Stimulated activated effector memory CD8-positive, alpha-beta T cell treated with anti-CD3 and anti-CD28 coated beads, Interleukin-12 subunit alpha, Interleukin-12 subunit beta, amount 100 ng/mL, for 72 hours (primary cell): ENCODE results near the gene PEPD.

Experiments used
- ATAC-seq: fragments of 150-1000 bp; cut with Tn5 transposase; 2 replicates; pipeline ENCODE4 v1.10.0; 2021
- DNase-seq, 2 donors: peaks; one replicate each; pipeline ENCODE4 v3.0.0; 2021 to 2022; ENCODE audit warnings: low spot score in 2 of 2
- H3K27ac Mint-ChIP-seq: one replicate; pipeline ENCODE4 v1.8.0; 2022; ENCODE audit warnings: mild to moderate bottlenecking, mixed read lengths
- H3K36me3 Mint-ChIP-seq: one replicate; pipeline ENCODE4 v1.8.0; 2022; ENCODE audit warnings: mild to moderate bottlenecking, mixed read lengths
- H3K4me1 Mint-ChIP-seq: one replicate; pipeline ENCODE4 v1.8.0; 2022; ENCODE audit warnings: mixed read lengths
- H3K4me3 Mint-ChIP-seq: one replicate; pipeline ENCODE4 v1.8.0; 2022; ENCODE audit warnings: mild to moderate bottlenecking, mixed read lengths
- H3K9me3 Mint-ChIP-seq: one replicate; pipeline ENCODE4 v1.8.0; 2022; ENCODE audit warnings: mixed read lengths

PEPD gene

GRCh38 chr19:33553530-33554310 lies 32.1 kb upstream of the PEPD start:
- Mint-ChIP-seq H3K9me3 (no peaks in the 10 kb centered on the region), H3K4me3 (no peak overlapping the region), H3K4me1 (no peaks in the 10 kb centered on the region), H3K27ac (no peak overlapping the region), H3K36me3 (no peaks in the 10 kb centered on the region)
- DNase-seq: no peak
- no peak for ATAC-seq

- Mint-ChIP-seq H3K4me1 (no peaks in the 10 kb centered on the region), H3K27ac (no peak overlapping the region), H3K4me3 (no peak overlapping the region), H3K9me3 (no peaks in the 10 kb centered on the region), H3K36me3 (no peaks in the 10 kb centered on the region)
- no peak for DNase-seq
- ATAC-seq: no peak
These were observed 31.3 kb upstream of the PEPD start for GRCh38 chr19:33552928-33553279.

GRCh38 chr19:33552191-33552927 lies 30.8 kb upstream of the PEPD start:
- Mint-ChIP-seq H3K4me3 (no peak overlapping the region), H3K36me3 (no peaks in the 10 kb centered on the region), H3K4me1 (no peaks in the 10 kb centered on the region), H3K27ac (no peak overlapping the region), H3K9me3 (no peaks in the 10 kb centered on the region)
- ATAC-seq: no peak
- DNase-seq: no peak

DNA sequence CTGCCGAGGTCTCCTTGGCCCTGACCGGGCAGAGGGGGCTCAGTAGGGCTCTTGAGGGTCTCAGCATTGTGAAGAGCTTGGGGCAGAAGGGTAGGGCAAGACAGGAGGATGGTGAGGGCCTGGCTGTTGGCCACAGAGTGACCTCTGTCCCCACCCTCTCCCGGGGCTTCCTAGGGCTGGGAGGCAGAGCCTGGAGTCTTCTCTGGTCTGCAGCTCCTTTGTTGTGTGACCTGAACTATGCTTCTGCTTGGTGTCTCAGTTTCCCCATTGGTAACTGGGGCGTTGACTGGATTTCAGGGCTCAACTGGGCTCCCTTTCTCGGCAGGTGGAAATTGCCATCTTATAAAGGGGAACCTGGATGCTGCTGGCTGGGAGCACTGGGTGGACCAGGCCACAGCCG lies 30.1 kb upstream of the PEPD start:
- no peak overlapping the region for H3K27ac Mint-ChIP-seq
- no peaks in the 10 kb centered on the region for H3K9me3 Mint-ChIP-seq

GRCh38 chr19:33550768-33551167 lies 29.2 kb upstream of the PEPD start:
- H3K9me3 Mint-ChIP-seq: no peaks in the 10 kb centered on the region
- no peaks in the 10 kb centered on the region for H3K36me3 Mint-ChIP-seq
- no peak overlapping the region for H3K27ac Mint-ChIP-seq
- H3K4me1 Mint-ChIP-seq: no peaks in the 10 kb centered on the region
- no peak for ATAC-seq
- no peak for DNase-seq
- no peak overlapping the region for H3K4me3 Mint-ChIP-seq

More for the DNA sequence above, 30.1 kb upstream of the PEPD start:
- H3K4me3 Mint-ChIP-seq: no peak overlapping the region
- H3K4me1 Mint-ChIP-seq: no peaks in the 10 kb centered on the region
- no peak for ATAC-seq
- DNase-seq: no peak
- H3K36me3 Mint-ChIP-seq: no peaks in the 10 kb centered on the region

- Mint-ChIP-seq H3K4me1 (no peaks in the 10 kb centered on the region), H3K27ac (no peak overlapping the region), H3K9me3 (no peaks in the 10 kb centered on the region), H3K4me3 (no peak overlapping the region), H3K36me3 (no peaks in the 10 kb centered on the region)
- ATAC-seq (no peak), DNase-seq (no peak)
These were observed 26.1 kb upstream of the PEPD start for GRCh38 chr19:33547676-33548075.

DNA sequence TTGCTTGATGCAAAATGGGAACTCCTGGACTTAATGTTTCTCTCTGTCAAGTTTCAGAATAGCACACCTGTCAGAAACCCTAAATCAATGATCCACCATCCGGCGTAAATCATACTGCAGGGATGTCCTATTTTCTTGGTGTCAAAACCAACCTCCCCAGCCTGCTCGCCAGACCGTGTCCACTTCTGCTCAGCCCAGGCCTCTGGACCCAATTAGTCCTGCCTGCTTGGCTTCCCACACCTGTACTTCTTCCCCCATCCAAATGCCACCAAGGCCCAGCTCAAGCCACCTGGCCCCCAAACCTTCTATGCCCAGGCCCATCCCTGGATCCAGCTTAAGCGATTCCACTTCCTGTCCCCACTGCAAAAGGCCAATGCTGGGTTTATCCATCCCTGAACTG lies 25.1 kb upstream of the PEPD start:
- DNase-seq (no peak), ATAC-seq (no peak)
- Mint-ChIP-seq H3K27ac (no peak overlapping the region), H3K36me3 (no peaks in the 10 kb centered on the region), H3K9me3 (no peaks in the 10 kb centered on the region), H3K4me1 (no peaks in the 10 kb centered on the region), H3K4me3 (no peak overlapping the region)

DNA sequence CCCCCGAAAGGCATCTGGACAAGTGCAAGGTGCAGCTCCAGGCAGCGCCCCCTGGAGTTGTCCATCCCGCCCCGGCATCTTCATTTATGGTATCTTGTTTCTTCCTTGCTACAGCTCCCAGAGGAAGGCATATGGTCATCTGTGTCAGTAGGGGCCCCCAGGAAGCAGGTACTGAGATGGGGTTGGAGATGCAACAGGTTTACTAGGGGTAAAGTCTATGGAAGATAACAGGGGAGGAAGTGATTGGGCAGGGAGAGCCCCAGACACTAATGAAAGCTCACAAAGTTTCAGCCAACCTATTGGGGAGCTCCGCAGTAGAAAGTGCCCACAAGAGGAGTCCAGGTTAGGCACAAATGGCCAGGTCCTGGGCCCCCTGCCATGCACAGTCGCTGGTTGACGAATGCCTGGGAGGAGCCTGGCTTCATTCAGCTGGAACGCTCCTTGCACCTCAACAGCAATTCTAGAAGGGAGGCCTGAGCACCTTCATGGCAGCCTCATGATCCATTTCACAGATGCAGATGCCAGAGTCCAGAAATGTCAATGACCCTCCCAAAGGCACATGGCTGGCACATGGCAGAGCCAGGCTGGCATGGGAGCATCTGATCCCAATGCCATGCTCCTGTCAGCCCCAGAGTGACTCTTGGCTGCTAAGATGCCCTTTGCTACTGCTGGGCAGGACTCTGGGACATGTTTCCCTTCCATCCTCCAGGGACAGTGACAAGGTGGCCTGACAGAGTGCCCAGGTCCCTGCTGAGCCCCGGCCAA lies 23.8 kb upstream of the PEPD start:
- DNase-seq: no peak
- Mint-ChIP-seq H3K27ac (no peak overlapping the region), H3K9me3 (no peaks in the 10 kb centered on the region), H3K4me3 (no peak overlapping the region), H3K36me3 (no peaks in the 10 kb centered on the region), H3K4me1 (no peaks in the 10 kb centered on the region)
- ATAC-seq: no peak

DNA sequence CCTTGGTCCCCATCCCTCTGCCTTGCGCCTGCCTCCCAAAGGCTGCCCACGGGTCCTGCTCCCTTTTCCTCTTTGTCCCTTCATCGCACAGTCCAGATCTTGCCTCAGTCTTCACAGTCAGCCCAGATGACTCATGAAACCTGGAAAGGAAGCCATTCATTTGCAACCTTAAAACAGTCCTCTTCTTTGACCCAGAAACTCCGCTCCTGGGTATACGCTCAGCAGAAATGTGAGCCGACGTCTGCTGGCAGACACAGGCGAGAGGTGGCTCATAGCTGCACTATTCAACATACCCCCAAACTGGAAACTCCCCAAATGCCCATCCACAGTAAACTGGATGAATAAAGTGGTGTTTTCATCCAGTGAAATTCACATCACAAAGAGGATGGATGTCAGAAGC lies 13.6 kb upstream of the PEPD start:
- ATAC-seq (no peak), DNase-seq (no peak)
- Mint-ChIP-seq H3K4me3 (no peak overlapping the region), H3K9me3 (no peaks in the 10 kb centered on the region), H3K27ac (no peak overlapping the region), H3K36me3 (no peaks in the 10 kb centered on the region), H3K4me1 (no peaks in the 10 kb centered on the region)

DNA sequence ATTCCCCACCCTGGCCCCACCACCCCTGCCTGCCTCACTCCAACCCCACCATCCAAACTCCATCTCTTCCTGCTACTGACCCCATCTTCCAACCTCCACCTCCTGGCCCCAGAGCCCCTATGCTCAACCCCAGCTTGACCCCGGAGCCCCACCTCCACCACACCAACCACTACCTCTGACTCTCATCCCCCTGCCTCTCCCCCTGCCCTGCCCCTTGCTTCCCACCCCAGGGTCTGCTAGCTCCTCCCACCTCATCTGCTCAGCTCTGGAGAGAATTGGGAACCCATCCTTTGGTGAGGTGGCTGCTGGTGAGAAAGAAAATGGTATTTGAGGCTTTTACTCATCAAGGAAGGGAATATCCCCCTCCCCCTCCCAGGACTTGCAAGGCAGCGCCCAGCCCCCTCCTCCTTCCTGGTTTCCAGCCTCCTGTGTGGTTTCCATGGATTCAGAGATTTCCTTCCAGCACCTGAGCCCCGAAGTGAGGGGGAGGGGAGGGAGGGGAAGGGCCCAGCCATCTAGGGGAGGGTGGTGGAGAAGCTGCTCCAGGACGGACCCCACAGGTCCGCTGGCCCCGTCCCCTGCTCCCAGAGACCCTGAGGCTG lies 11.4 kb upstream of the PEPD start:
- ATAC-seq: no peak
- H3K36me3 Mint-ChIP-seq: no peaks in the 10 kb centered on the region
- no peak overlapping the region for H3K4me3 Mint-ChIP-seq
- DNase-seq: no peak
- H3K4me1 Mint-ChIP-seq: no peaks in the 10 kb centered on the region
- H3K9me3 Mint-ChIP-seq: no peaks in the 10 kb centered on the region
- H3K27ac Mint-ChIP-seq: no peak overlapping the region

GRCh38 chr19:33530842-33531241 lies 9.3 kb upstream of the PEPD start:
- Mint-ChIP-seq H3K27ac (no peak overlapping the region), H3K4me1 (no peaks in the 10 kb centered on the region), H3K4me3 (no peak overlapping the region), H3K9me3 (no peaks in the 10 kb centered on the region), H3K36me3 (no peaks in the 10 kb centered on the region)
- ATAC-seq: no peak
- no peak for DNase-seq

DNA sequence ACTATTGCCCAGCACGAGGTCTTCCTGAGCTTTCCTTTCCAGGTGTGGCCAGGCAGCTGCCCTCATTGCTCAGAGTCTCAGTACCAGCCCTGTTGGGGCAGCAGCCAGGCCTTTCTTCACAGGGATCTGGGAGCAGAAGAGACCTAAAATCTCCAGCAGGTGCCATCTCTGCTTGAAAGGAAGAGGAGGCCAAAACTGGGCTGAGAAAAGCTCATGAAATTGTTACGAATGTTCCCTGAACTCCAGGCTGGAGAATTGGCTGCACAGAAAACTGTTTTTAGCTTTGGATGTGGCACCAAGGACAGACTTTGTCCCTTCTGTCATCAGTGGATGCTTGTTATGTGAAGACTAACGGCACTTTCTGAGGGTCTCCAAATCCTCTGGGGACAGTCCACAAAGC lies 8.7 kb upstream of the PEPD start:
- H3K4me1 Mint-ChIP-seq: no peaks in the 10 kb centered on the region
- DNase-seq (no peak), ATAC-seq (no peak)
- no peaks in the 10 kb centered on the region for H3K9me3 Mint-ChIP-seq
- no peak overlapping the region for H3K27ac Mint-ChIP-seq
- H3K36me3 Mint-ChIP-seq: no peaks in the 10 kb centered on the region
- no peak overlapping the region for H3K4me3 Mint-ChIP-seq

GRCh38 chr19:33529094-33529676 lies 7.6 kb upstream of the PEPD start:
- Mint-ChIP-seq H3K4me3 (no peak overlapping the region), H3K9me3 (no peaks in the 10 kb centered on the region), H3K36me3 (no peaks in the 10 kb centered on the region), H3K27ac (no peak overlapping the region), H3K4me1 (no peaks in the 10 kb centered on the region)
- ATAC-seq: no peak
- DNase-seq: no peak

- Mint-ChIP-seq H3K27ac (no peak overlapping the region), H3K9me3 (no peaks in the 10 kb centered on the region), H3K4me1 (no peaks in the 10 kb centered on the region), H3K4me3 (no peak overlapping the region), H3K36me3 (no peaks in the 10 kb centered on the region)
- DNase-seq (no peak), ATAC-seq (no peak)
These were observed 6.8 kb upstream of the PEPD start for GRCh38 chr19:33528404-33528803.

DNA sequence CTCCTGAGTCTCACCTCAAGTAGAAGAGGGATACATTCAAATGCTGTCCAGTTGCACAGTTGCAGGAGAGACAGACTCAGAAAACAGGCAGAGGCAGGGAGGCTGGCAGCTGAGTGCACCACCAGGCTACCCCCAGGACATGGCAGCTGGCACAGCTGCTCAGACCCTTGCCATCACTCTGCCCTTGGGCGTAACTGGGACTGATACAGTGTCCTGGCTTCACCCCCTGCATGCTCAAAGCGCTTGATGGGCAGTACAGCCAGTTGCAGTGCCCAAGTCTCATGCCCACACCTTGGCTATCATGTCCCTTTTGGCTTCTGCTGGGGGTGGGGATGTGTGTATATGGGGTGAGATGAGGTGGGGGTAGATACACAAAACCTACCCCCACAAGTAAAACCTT lies 5.5 kb upstream of the PEPD start:
- no peak for ATAC-seq

More for the DNA sequence above, 5.5 kb upstream of the PEPD start:
- Mint-ChIP-seq H3K36me3 (no peaks in the 10 kb centered on the region), H3K9me3 (no peaks in the 10 kb centered on the region), H3K27ac (no peak overlapping the region), H3K4me1 (peaks cover 7% of the 10 kb centered on the region), H3K4me3 (no peak overlapping the region)
- DNase-seq: no peak
